ENCODE data around the gene KIF3B.

Gene KIF3B

GRCh38 chr20:32326504-32326845 lies 49.0 kb downstream of the KIF3B start:
- H3K27me3 ChIP-seq (ENCODE audit: control insufficient read depth in 1 of 2, insufficient read depth in 1 of 2, low read length in 2 of 2), result no peaks in the 10 kb centered on the region
- H3K9ac ChIP-seq (ENCODE audit: low read length), result no peak overlapping the region
- H2AK5ac ChIP-seq (ENCODE audit: low read length, severe bottlenecking), result peak overlapping the region; percentile 24
- no peak overlapping the region for H4K8ac ChIP-seq (ENCODE audit: low read length)
- H2BK120ac ChIP-seq (ENCODE audit: low read depth, low read length), result no peak overlapping the region
- peak; percentile 26 for DNase-seq
- H2AFZ ChIP-seq (ENCODE audit: low read depth, low read length), result no peak overlapping the region
- no peak overlapping the region for H3K4me3 ChIP-seq (ENCODE audit: insufficient read depth in 1 of 2, low read depth in 1 of 2, low read length in 2 of 2)
- 100% methylated on average over 1 of the region's 1 CpG for WGBS
- H3K4ac ChIP-seq (ENCODE audit: low read depth in 1 of 2, low read length in 2 of 2), result no peak overlapping the region
- H3K36me3 ChIP-seq (ENCODE audit: control insufficient read depth in 1 of 2, insufficient read depth in 2 of 2, low read depth in 1 of 2, low read length in 2 of 2), result peaks cover 11 to 46% of the 10 kb centered on the region in 2 experiments
- peak overlapping the region; percentile 74 for H3K27ac ChIP-seq (ENCODE audit: low read length, poor library complexity, severe bottlenecking)
- peak overlapping the region in 1 of 2 experiments; percentile 12 for H3K18ac ChIP-seq (ENCODE audit: low read depth in 1 of 2, low read length in 2 of 2)
- H4K91ac ChIP-seq (ENCODE audit: low read length), result no peak overlapping the region
- H3K79me1 ChIP-seq (replicated peaks; ENCODE audit: low read length, poor library complexity, severe bottlenecking), result peaks cover 13% of the 10 kb centered on the region
- no peaks in the 10 kb centered on the region for H3K9me3 ChIP-seq (ENCODE audit: control insufficient read depth, low read length)
- H2BK12ac ChIP-seq (ENCODE audit: low read length in 2 of 2), result peak overlapping the region in 1 of 2 experiments; percentile 82
- H3K4me2 ChIP-seq (ENCODE audit: low read length, poor library complexity, severe bottlenecking), result no peak overlapping the region
- no peak overlapping the region for H3K14ac ChIP-seq (ENCODE audit: low read length in 2 of 2)
- no peak overlapping the region for H2BK5ac ChIP-seq (ENCODE audit: low read depth, low read length, poor library complexity, severe bottlenecking)
- peaks cover 10% of the 10 kb centered on the region for H3K4me1 ChIP-seq (ENCODE audit: control insufficient read depth, insufficient read depth, low read depth, low read length)
- no peak overlapping the region for H3K23ac ChIP-seq (ENCODE audit: low read length in 2 of 2)
- no peak overlapping the region for H2BK15ac ChIP-seq (ENCODE audit: low read depth, poor library complexity, severe bottlenecking)

GRCh38 chr20:32327087-32327681 lies 49.7 kb downstream of the KIF3B start:
- Histone ChIP-seq H2AK5ac (ENCODE audit: low read length, severe bottlenecking) (no peak overlapping the region), H2BK120ac (ENCODE audit: low read depth, low read length) (no peak overlapping the region), H3K27me3 (ENCODE audit: control insufficient read depth in 1 of 2, insufficient read depth in 1 of 2, low read length in 2 of 2) (no peaks in the 10 kb centered on the region), H3K18ac (ENCODE audit: low read depth in 1 of 2, low read length in 2 of 2) (no peak overlapping the region), H2BK12ac (ENCODE audit: low read length in 2 of 2) (no peak overlapping the region), H3K36me3 (ENCODE audit: control insufficient read depth in 1 of 2, insufficient read depth in 2 of 2, low read depth in 1 of 2, low read length in 2 of 2) (peaks cover 18 to 48% of the 10 kb centered on the region in 2 experiments), H2BK15ac (ENCODE audit: low read depth, poor library complexity, severe bottlenecking) (no peak overlapping the region), H3K4me3 (ENCODE audit: insufficient read depth in 1 of 2, low read depth in 1 of 2, low read length in 2 of 2) (no peak overlapping the region), H3K79me1 (replicated peaks; ENCODE audit: low read length, poor library complexity, severe bottlenecking) (peaks cover 17% of the 10 kb centered on the region), H3K4me2 (ENCODE audit: low read length, poor library complexity, severe bottlenecking) (peak overlapping the region; percentile 26), H3K27ac (ENCODE audit: low read length, poor library complexity, severe bottlenecking) (peak overlapping the region; percentile 74), H3K4me1 (ENCODE audit: control insufficient read depth, insufficient read depth, low read depth, low read length) (peaks cover 12% of the 10 kb centered on the region), H3K14ac (ENCODE audit: low read length in 2 of 2) (no peak overlapping the region), H3K9ac (ENCODE audit: low read length) (no peak overlapping the region), H4K8ac (ENCODE audit: low read length) (no peak overlapping the region), H4K91ac (ENCODE audit: low read length) (no peak overlapping the region), H3K23ac (ENCODE audit: low read length in 2 of 2) (no peak overlapping the region), H2BK5ac (ENCODE audit: low read depth, low read length, poor library complexity, severe bottlenecking) (no peak overlapping the region), H2AFZ (ENCODE audit: low read depth, low read length) (no peak overlapping the region), H3K4ac (ENCODE audit: low read depth in 1 of 2, low read length in 2 of 2) (no peak overlapping the region), H3K9me3 (ENCODE audit: control insufficient read depth, low read length) (no peaks in the 10 kb centered on the region)
- peak; percentile 88 for DNase-seq
- WGBS, result 65% methylated on average over 7 of the region's 9 CpGs

- H2BK12ac ChIP-seq (ENCODE audit: low read length in 2 of 2), result no peak overlapping the region
- no peak overlapping the region for H2BK15ac ChIP-seq (ENCODE audit: low read depth, poor library complexity, severe bottlenecking)
- H3K27me3 ChIP-seq (ENCODE audit: control insufficient read depth in 1 of 2, insufficient read depth in 1 of 2, low read length in 2 of 2), result no peaks in the 10 kb centered on the region
- H4K91ac ChIP-seq (ENCODE audit: low read length), result no peak overlapping the region
- DNase-seq, result no peak
- peaks cover 13% of the 10 kb centered on the region for H3K4me1 ChIP-seq (ENCODE audit: control insufficient read depth, insufficient read depth, low read depth, low read length)
- no peak overlapping the region for H3K27ac ChIP-seq (ENCODE audit: low read length, poor library complexity, severe bottlenecking)
- H2AFZ ChIP-seq (ENCODE audit: low read depth, low read length), result no peak overlapping the region
- no peak overlapping the region for H3K14ac ChIP-seq (ENCODE audit: low read length in 2 of 2)
- no peak overlapping the region for H3K18ac ChIP-seq (ENCODE audit: low read depth in 1 of 2, low read length in 2 of 2)
- H3K4ac ChIP-seq (ENCODE audit: low read depth in 1 of 2, low read length in 2 of 2), result no peak overlapping the region
- H3K4me2 ChIP-seq (ENCODE audit: low read length, poor library complexity, severe bottlenecking), result no peak overlapping the region
- no peak overlapping the region for H2BK120ac ChIP-seq (ENCODE audit: low read depth, low read length)
- no peak overlapping the region for H4K8ac ChIP-seq (ENCODE audit: low read length)
- no peaks in the 10 kb centered on the region for H3K9me3 ChIP-seq (ENCODE audit: control insufficient read depth, low read length)
- no peak overlapping the region for H3K4me3 ChIP-seq (ENCODE audit: insufficient read depth in 1 of 2, low read depth in 1 of 2, low read length in 2 of 2)
- peaks cover 15% of the 10 kb centered on the region for H3K79me1 ChIP-seq (replicated peaks; ENCODE audit: low read length, poor library complexity, severe bottlenecking)
- no peak overlapping the region for H3K23ac ChIP-seq (ENCODE audit: low read length in 2 of 2)
- no peak overlapping the region for H2AK5ac ChIP-seq (ENCODE audit: low read length, severe bottlenecking)
- no peak overlapping the region for H2BK5ac ChIP-seq (ENCODE audit: low read depth, low read length, poor library complexity, severe bottlenecking)
- peaks cover 25 to 62% of the 10 kb centered on the region in 2 experiments for H3K36me3 ChIP-seq (ENCODE audit: control insufficient read depth in 1 of 2, insufficient read depth in 2 of 2, low read depth in 1 of 2, low read length in 2 of 2)
- WGBS, result 98% methylated on average over 5 of the region's 7 CpGs
- no peak overlapping the region for H3K9ac ChIP-seq (ENCODE audit: low read length)
Observed at GRCh38 chr20:32329817-32330554, 52.5 kb downstream of the KIF3B start.

GRCh38 chr20:32330555-32330897 lies 53.1 kb downstream of the KIF3B start:
- Histone ChIP-seq H3K9ac (ENCODE audit: low read length) (no peak overlapping the region), H3K4me3 (ENCODE audit: insufficient read depth in 1 of 2, low read depth in 1 of 2, low read length in 2 of 2) (no peak overlapping the region), H4K8ac (ENCODE audit: low read length) (no peak overlapping the region), H3K23ac (ENCODE audit: low read length in 2 of 2) (no peak overlapping the region), H3K18ac (ENCODE audit: low read depth in 1 of 2, low read length in 2 of 2) (no peak overlapping the region), H3K9me3 (ENCODE audit: control insufficient read depth, low read length) (no peaks in the 10 kb centered on the region), H2AK5ac (ENCODE audit: low read length, severe bottlenecking) (no peak overlapping the region), H3K27ac (ENCODE audit: low read length, poor library complexity, severe bottlenecking) (no peak overlapping the region), H3K14ac (ENCODE audit: low read length in 2 of 2) (no peak overlapping the region), H2BK15ac (ENCODE audit: low read depth, poor library complexity, severe bottlenecking) (no peak overlapping the region), H4K91ac (ENCODE audit: low read length) (no peak overlapping the region), H3K27me3 (ENCODE audit: control insufficient read depth in 1 of 2, insufficient read depth in 1 of 2, low read length in 2 of 2) (no peaks in the 10 kb centered on the region), H2BK120ac (ENCODE audit: low read depth, low read length) (no peak overlapping the region), H2BK12ac (ENCODE audit: low read length in 2 of 2) (no peak overlapping the region), H3K4me1 (ENCODE audit: control insufficient read depth, insufficient read depth, low read depth, low read length) (peaks cover 13% of the 10 kb centered on the region), H3K36me3 (ENCODE audit: control insufficient read depth in 1 of 2, insufficient read depth in 2 of 2, low read depth in 1 of 2, low read length in 2 of 2) (peaks cover 25 to 62% of the 10 kb centered on the region in 2 experiments), H3K4ac (ENCODE audit: low read depth in 1 of 2, low read length in 2 of 2) (no peak overlapping the region), H3K4me2 (ENCODE audit: low read length, poor library complexity, severe bottlenecking) (no peak overlapping the region), H3K79me1 (replicated peaks; ENCODE audit: low read length, poor library complexity, severe bottlenecking) (peaks cover 15% of the 10 kb centered on the region), H2AFZ (ENCODE audit: low read depth, low read length) (no peak overlapping the region), H2BK5ac (ENCODE audit: low read depth, low read length, poor library complexity, severe bottlenecking) (no peak overlapping the region)
- no peak for DNase-seq
- WGBS, result no CpG with 5 or more reads among the region's 1 CpG
